ENCODE data around the gene PPFIA2.

The PPFIA2 gene

GRCh38 chr12:81499809-81500208 lies 259.3 kb downstream of the PPFIA2 start:
- no peak for TF ChIP-seq CTCF (IDR thresholded peaks at IDR 0.05; ENCODE audit: unreplicated experiment in 3 of 3)
- H3K36me3 Mint-ChIP-seq (ENCODE audit: low read depth), result no peaks in the 10 kb centered on the region
- H3K27me3 Mint-ChIP-seq (ENCODE audit: low read depth), result no peaks in the 10 kb centered on the region
- no peak overlapping the region for H3K4me3 Mint-ChIP-seq
- H3K9me3 Mint-ChIP-seq, result no peaks in the 10 kb centered on the region
- no peak overlapping the region for H3K27ac Mint-ChIP-seq
- no peaks in the 10 kb centered on the region for H3K4me1 Mint-ChIP-seq

- Mint-ChIP-seq H3K9me3 (no peaks in the 10 kb centered on the region), H3K27ac (no peak overlapping the region), H3K27me3 (ENCODE audit: low read depth) (no peaks in the 10 kb centered on the region), H3K4me3 (no peak overlapping the region), H3K36me3 (ENCODE audit: low read depth) (no peaks in the 10 kb centered on the region), H3K4me1 (no peaks in the 10 kb centered on the region)
- no peak for TF ChIP-seq CTCF (IDR thresholded peaks at IDR 0.05; ENCODE audit: unreplicated experiment in 3 of 3)
Observed at GRCh38 chr12:81492131-81492720, 266.9 kb downstream of the PPFIA2 start.

GRCh38 chr12:81472934-81473333 lies 286.2 kb downstream of the PPFIA2 start:
- H3K27ac Mint-ChIP-seq, result no peak overlapping the region

GRCh38 chr12:81470923-81471322 lies 288.2 kb downstream of the PPFIA2 start:
- Mint-ChIP-seq H3K36me3 (ENCODE audit: low read depth) (no peaks in the 10 kb centered on the region), H3K27me3 (ENCODE audit: low read depth) (no peaks in the 10 kb centered on the region), H3K27ac (peak overlapping the region in 2 of 3 experiments; percentile 11 to 44), H3K4me3 (no peak overlapping the region), H3K4me1 (peaks cover 15% of the 10 kb centered on the region), H3K9me3 (no peaks in the 10 kb centered on the region)
- no peak for TF ChIP-seq CTCF (IDR thresholded peaks at IDR 0.05; ENCODE audit: unreplicated experiment in 3 of 3)

More at GRCh38 chr12:81472934-81473333, 286.2 kb downstream of the PPFIA2 start:
- Mint-ChIP-seq H3K36me3 (ENCODE audit: low read depth) (no peaks in the 10 kb centered on the region), H3K27me3 (ENCODE audit: low read depth) (no peaks in the 10 kb centered on the region), H3K4me1 (peaks cover 14% of the 10 kb centered on the region), H3K4me3 (no peak overlapping the region), H3K9me3 (peaks cover under 1% of the 10 kb centered on the region)
- no peak for TF ChIP-seq CTCF (IDR thresholded peaks at IDR 0.05; ENCODE audit: unreplicated experiment in 3 of 3)

GRCh38 chr12:81468206-81468605 lies 290.9 kb downstream of the PPFIA2 start:
- no peak for TF ChIP-seq CTCF (IDR thresholded peaks at IDR 0.05; ENCODE audit: unreplicated experiment in 3 of 3)
- no peak overlapping the region for H3K27ac Mint-ChIP-seq
- H3K36me3 Mint-ChIP-seq (ENCODE audit: low read depth), result no peaks in the 10 kb centered on the region
- H3K27me3 Mint-ChIP-seq (ENCODE audit: low read depth), result no peaks in the 10 kb centered on the region
- peaks cover 15% of the 10 kb centered on the region for H3K4me1 Mint-ChIP-seq
- no peaks in the 10 kb centered on the region for H3K9me3 Mint-ChIP-seq
- no peak overlapping the region for H3K4me3 Mint-ChIP-seq

- H3K27ac Mint-ChIP-seq, result no peak overlapping the region
- no peaks in the 10 kb centered on the region for H3K36me3 Mint-ChIP-seq (ENCODE audit: low read depth)
- no peaks in the 10 kb centered on the region for H3K27me3 Mint-ChIP-seq (ENCODE audit: low read depth)
- H3K9me3 Mint-ChIP-seq, result no peaks in the 10 kb centered on the region
- TF ChIP-seq CTCF (IDR thresholded peaks at IDR 0.05; ENCODE audit: unreplicated experiment in 3 of 3), result no peak
- peaks cover 14% of the 10 kb centered on the region for H3K4me1 Mint-ChIP-seq
- no peak overlapping the region for H3K4me3 Mint-ChIP-seq
Observed at GRCh38 chr12:81465876-81466275, 293.3 kb downstream of the PPFIA2 start.

Measured in nephron (organoid).